GM23338 (cell line): ENCODE data around the gene CRTC1. TPM values are rescaled to one million over a fixed set of nuclear protein-coding genes. Genes with fewer than 3 reads are reported as not detected.

Source experiments
- ATAC-seq: fragments of 200-7000 bp; cut with Tn5 transposase; 3 replicates; pipeline ENCODE4 v1.9.1; 2020
- DNase-seq: peaks from one replicate; pipeline ENCODE4 v3.0.0-alpha.2; 2015; ENCODE audit warnings: low spot score
- H2AFZ ChIP-seq: fragments of 200-600 bp; sonication (generic); 2 replicates; pipeline ENCODE4 v1.8.0; 2016; ENCODE audit warnings: antibody characterized with exemption, mild to moderate bottlenecking, moderate library complexity
- H3F3A ChIP-seq: fragments of 200-600 bp; sonication (generic); replicated peaks from 2 replicates; pipeline ENCODE4 v1.8.0; 2017; ENCODE audit warnings: antibody characterized with exemption, mixed run types, low read depth
- H3K27ac ChIP-seq: fragments of 200-600 bp; sonication (generic); 2 replicates; pipeline ENCODE4 v1.6.1; 2016; ENCODE audit warnings: low read depth
- H3K27me3 ChIP-seq: fragments of 200-600 bp; sonication (generic); 2 replicates; pipeline ENCODE4 v1.8.0; 2016; ENCODE audit warnings: mild to moderate bottlenecking, mixed run types, moderate library complexity; ENCODE audit not compliant: insufficient read depth
- H3K36me3 ChIP-seq: fragments of 200-600 bp; sonication (generic); 2 replicates; pipeline ENCODE4 v1.8.0; 2016; ENCODE audit warnings: mild to moderate bottlenecking; ENCODE audit not compliant: insufficient read depth
- H3K4me1 ChIP-seq: fragments of 200-600 bp; sonication (generic); 2 replicates; pipeline ENCODE4 v1.8.0; 2016; ENCODE audit warnings: mild to moderate bottlenecking, moderate library complexity; ENCODE audit not compliant: insufficient read depth
- H3K4me2 ChIP-seq: fragments of 200-600 bp; sonication (generic); 2 replicates; pipeline ENCODE4 v1.7.1; 2017; ENCODE audit warnings: mixed run types
- H3K4me3 ChIP-seq: fragments of 200-600 bp; sonication (generic); 2 replicates; pipeline ENCODE4 v1.6.1; 2016; ENCODE audit warnings: mixed run types
- H3K79me2 ChIP-seq: fragments of 200-600 bp; sonication (generic); replicated peaks from 2 replicates; pipeline ENCODE4 v1.8.0; 2017; ENCODE audit warnings: mild to moderate bottlenecking; ENCODE audit not compliant: insufficient read depth
- H3K9me2 ChIP-seq: fragments of 200-600 bp; sonication (generic); 2 replicates; pipeline ENCODE4 v1.8.0; 2017; ENCODE audit not compliant: insufficient read depth
- H4K20me1 ChIP-seq: fragments of 200-600 bp; sonication (generic); replicated peaks from 2 replicates; pipeline ENCODE4 v1.8.0; 2017; ENCODE audit warnings: mild to moderate bottlenecking; ENCODE audit not compliant: insufficient read depth
- H3K27ac Mint-ChIP-seq: 2 replicates; pipeline ENCODE4 v1.8.0; 2020; ENCODE audit warnings: inconsistent platforms, mild to moderate bottlenecking, moderate library complexity, mixed read lengths
- H3K27me3 Mint-ChIP-seq: 3 replicates; pipeline ENCODE4 v1.8.0; 2022; ENCODE audit warnings: low read depth, mild to moderate bottlenecking, moderate library complexity, mixed read lengths, inconsistent platforms; ENCODE audit not compliant: insufficient read depth, poor library complexity
- H3K36me3 Mint-ChIP-seq: 3 replicates; pipeline ENCODE4 v1.8.0; 2021; ENCODE audit warnings: low read depth, mild to moderate bottlenecking, inconsistent platforms, moderate library complexity, mixed read lengths
- H3K4me1 Mint-ChIP-seq: 3 replicates; pipeline ENCODE4 v1.8.0; 2020; ENCODE audit warnings: mild to moderate bottlenecking, inconsistent platforms, mixed read lengths
- H3K4me3 Mint-ChIP-seq: 3 replicates; pipeline ENCODE4 v1.8.0; 2021; ENCODE audit warnings: moderate library complexity, mild to moderate bottlenecking, inconsistent platforms, mixed read lengths
- H3K9me3 Mint-ChIP-seq: 3 replicates; pipeline ENCODE4 v1.8.0; 2020; ENCODE audit warnings: moderate library complexity, mild to moderate bottlenecking, inconsistent platforms, mixed read lengths
- CREB1 ChIP-seq: fragments of 250-450 bp; sonication (Bioruptor Pico); IDR thresholded peaks from 2 replicates; pipeline ENCODE4 v1.5.0; 2020; ENCODE audit warnings: low read depth, mild to moderate bottlenecking, moderate library complexity
- EZH2 ChIP-seq: fragments of 200-600 bp; sonication (generic); IDR thresholded peaks from one replicate; pipeline ENCODE4 v1.8.0; 2017; ENCODE audit warnings: antibody characterized with exemption, mild to moderate bottlenecking, low read depth; ENCODE audit not compliant: unreplicated experiment
- JUNB ChIP-seq: IDR thresholded peaks from one replicate; pipeline ENCODE4 v1.6.1; 2016; ENCODE audit warnings: antibody characterized with exemption; ENCODE audit not compliant: unreplicated experiment
- NANOG ChIP-seq: IDR thresholded peaks from 2 replicates; pipeline ENCODE4 v1.6.1; 2016; ENCODE audit warnings: antibody characterized with exemption, borderline replicate concordance
- POLR2AphosphoS5 ChIP-seq: IDR thresholded peaks from 2 replicates; pipeline ENCODE4 v1.6.1; 2016; ENCODE audit warnings: antibody characterized with exemption, low read depth
- STAT1 ChIP-seq: IDR thresholded peaks from one replicate; pipeline ENCODE4 v1.6.1; 2016; ENCODE audit warnings: antibody characterized with exemption; ENCODE audit not compliant: unreplicated experiment
- ZNF114 ChIP-seq: fragments of 250-450 bp; sonication (Bioruptor Pico); IDR thresholded peaks from 2 replicates; pipeline ENCODE4 v1.5.0; 2020; ENCODE audit warnings: mild to moderate bottlenecking, moderate library complexity
- polyA plus RNA-seq: library from polyadenylated mRNA; unstranded; fragments of >200 nt; fragmentation: Nextera tagmentation; extraction: Ambion mirVana; gene quantifications from 2 replicates; pipeline ENCODE4 v1.2.1, GENCODE V29; 2016
- total RNA-seq: library from RNA; depleted of rRNA; stranded (reverse); fragments of >200 nt; shearing (Covaris generic); gene quantifications from 2 replicates; pipeline ENCODE4 v1.2.3, GENCODE V29; 2014; rRNA removed

The CRTC1 gene
- total and polyA plus RNA-seq, 2 experiments from 2014 or later: 5.4 to 8.4 TPM

GRCh38 chr19:18831524-18832305 lies 148.2 kb downstream of the CRTC1 start, which contains the start of gene UPF1:
Gene UPF1, plus strand, starts transcription at chr19:18831959. Its CDS starts 251 bp downstream, at chr19:18832210.
- H3K4me1 Mint-ChIP-seq: peaks cover 26% of the 10 kb centered on the region
- H3K27me3 ChIP-seq: peaks cover 13% of the 10 kb centered on the region; the same call in 1 of the 2 replicates
- H3F3A ChIP-seq: 0 out of 2 replicates have a peak, but pooled peaks cover 4% of the 10 kb centered on the region
- H3K79me2 ChIP-seq: peaks cover 43% of the 10 kb centered on the region
- DNase-seq (peak; percentile 95), ATAC-seq (peak; percentile 65)
- no peaks in the 10 kb centered on the region for H3K9me2 ChIP-seq
- peaks cover 22% of the 10 kb centered on the region for H3K27me3 Mint-ChIP-seq
- peak within 1 kb of the TSS; percentile 89 for H3K4me3 ChIP-seq
- peak within 1 kb of the TSS; percentile 100 for H2AFZ ChIP-seq
- H3K4me1 ChIP-seq: peaks cover 23% of the 10 kb centered on the region
- H3K36me3 ChIP-seq: 0 out of 2 replicates have a peak, but pooled peaks cover 7% of the 10 kb centered on the region
- no peak within 1 kb of the TSS for H3K27ac ChIP-seq
- TF ChIP-seq POLR2AphosphoS5 (peak; percentile 92), JUNB (no peak), ZNF114 (CRISPR knock-in tag) (no peak), EZH2 (no peak), CREB1 (no peak), NANOG (no peak), STAT1 (no peak)
- H3K36me3 Mint-ChIP-seq: peaks cover 28% of the 10 kb centered on the region
- H3K27ac Mint-ChIP-seq: peak within 1 kb of the TSS; percentile 58
- H3K4me2 ChIP-seq: peak within 1 kb of the TSS; percentile 99
- H3K9me3 Mint-ChIP-seq: peaks cover 8% of the 10 kb centered on the region
- H4K20me1 ChIP-seq: peaks cover 37% of the 10 kb centered on the region
- peak within 1 kb of the TSS; percentile 89 for H3K4me3 Mint-ChIP-seq

Other genes with a start within 250 kb of the CRTC1 start
- gene ISYNA1, start 245.5 kb upstream of the CRTC1 start, total RNA-seq: 199 and 208 TPM in 2 replicates
- 191 and 217 TPM in 2 replicates for gene ISYNA1, start 245.5 kb upstream of the CRTC1 start, polyA plus RNA-seq
- 16.2 and 20.1 TPM in 2 replicates for gene ELL, start 161.6 kb upstream of the CRTC1 start, total RNA-seq
- gene ELL, start 161.6 kb upstream of the CRTC1 start, polyA plus RNA-seq: 9.1 and 11.3 TPM in 2 replicates
- gene FKBP8, start 140.1 kb upstream of the CRTC1 start, total RNA-seq: 291 and 367 TPM in 2 replicates
- gene FKBP8, start 140.1 kb upstream of the CRTC1 start, polyA plus RNA-seq: 158 and 164 TPM in 2 replicates
- gene KXD1, start 125.8 kb upstream of the CRTC1 start, total RNA-seq: 162 and 164 TPM in 2 replicates
- gene KXD1, start 125.8 kb upstream of the CRTC1 start, polyA plus RNA-seq: 108 and 111 TPM in 2 replicates
- 627 and 649 TPM in 2 replicates for gene UBA52, start 111.8 kb upstream of the CRTC1 start, total RNA-seq
- 1,301 and 1,361 TPM in 2 replicates for gene UBA52, start 111.8 kb upstream of the CRTC1 start, polyA plus RNA-seq
- gene REX1BD, start 94.9 kb upstream of the CRTC1 start, total RNA-seq: 121 and 124 TPM in 2 replicates
- 135 and 138 TPM in 2 replicates for gene REX1BD, start 94.9 kb upstream of the CRTC1 start, polyA plus RNA-seq
- 17.1 and 18.1 TPM in 2 replicates for gene CRLF1, start 76.9 kb upstream of the CRTC1 start, total RNA-seq
- gene CRLF1, start 76.9 kb upstream of the CRTC1 start, polyA plus RNA-seq: 19.7 and 22.9 TPM in 2 replicates
- gene TMEM59L, start 70.8 kb upstream of the CRTC1 start, total RNA-seq: 6.8 and 9.8 TPM in 2 replicates
- gene TMEM59L, start 70.8 kb upstream of the CRTC1 start, polyA plus RNA-seq: 15.7 and 16.2 TPM in 2 replicates
- gene KLHL26, start 46.7 kb upstream of the CRTC1 start, total RNA-seq: 11.2 and 13.7 TPM in 2 replicates
- gene KLHL26, start 46.7 kb upstream of the CRTC1 start, polyA plus RNA-seq: 3.6 and 6.4 TPM in 2 replicates
- gene COMP, start 107.6 kb downstream of the CRTC1 start, total RNA-seq: 0.63 TPM in 1 of 2 replicates, not detected in the other
- gene COMP, start 107.6 kb downstream of the CRTC1 start, polyA plus RNA-seq: 0.31 and 0.58 TPM in 2 replicates
- 81.9 and 138 TPM in 2 replicates for gene UPF1, start 148.3 kb downstream of the CRTC1 start, total RNA-seq
- 13.8 and 14.3 TPM in 2 replicates for gene UPF1, start 148.3 kb downstream of the CRTC1 start, polyA plus RNA-seq
- 11.1 and 11.7 TPM in 2 replicates for gene CERS1, start 212.5 kb downstream of the CRTC1 start, total RNA-seq
- 12.2 and 15.9 TPM in 2 replicates for gene CERS1, start 212.5 kb downstream of the CRTC1 start, polyA plus RNA-seq
- 235 and 263 TPM in 2 replicates for gene COPE, start 235.7 kb downstream of the CRTC1 start, total RNA-seq
- 263 and 269 TPM in 2 replicates for gene COPE, start 235.7 kb downstream of the CRTC1 start, polyA plus RNA-seq
- gene DDX49, start 236.0 kb downstream of the CRTC1 start, total RNA-seq: 49.6 and 75.3 TPM in 2 replicates
- gene DDX49, start 236.0 kb downstream of the CRTC1 start, polyA plus RNA-seq: 40.2 and 44.2 TPM in 2 replicates